DOHH2 (cell line): ENCODE results near the gene HEPH.

ENCODE experiments used
- H3F3A ChIP-seq: fragments of 200-600 bp; sonication (generic), shearing (Covaris generic); 2 replicates; pipeline ENCODE4 v1.6.0; 2016; ENCODE audit warnings: antibody characterized with exemption, mild to moderate bottlenecking; ENCODE audit not compliant: control insufficient read depth, insufficient read depth
- H3K27ac ChIP-seq: fragments of 200-600 bp; sonication (generic); 2 replicates; pipeline ENCODE4 v1.5.1; 2014; ENCODE audit warnings: low read depth, mild to moderate bottlenecking, low read length, moderate library complexity
- H3K27me3 ChIP-seq: fragments of 200-600 bp; sonication (generic); 2 replicates; pipeline ENCODE4 v1.6.1; 2014; ENCODE audit warnings: mild to moderate bottlenecking, low read length, mixed read lengths; ENCODE audit not compliant: control insufficient read depth
- H3K36me3 ChIP-seq: fragments of 200-600 bp; sonication (generic); 2 replicates; pipeline ENCODE4 v1.6.1; 2014; ENCODE audit warnings: mild to moderate bottlenecking, low read length, moderate library complexity, mixed read lengths; ENCODE audit not compliant: control insufficient read depth
- H3K4me1 ChIP-seq: fragments of 200-600 bp; sonication (generic); 2 replicates; pipeline ENCODE4 v1.6.1; 2014; ENCODE audit warnings: mild to moderate bottlenecking, low read length, mixed read lengths; ENCODE audit not compliant: control insufficient read depth
- H3K4me2 ChIP-seq: fragments of 200-600 bp; sonication (generic); 2 replicates; pipeline ENCODE4 v1.6.0; 2014; ENCODE audit warnings: mild to moderate bottlenecking, low read length, moderate library complexity
- H3K4me3 ChIP-seq: fragments of 200-600 bp; sonication (generic); 2 replicates; pipeline ENCODE4 v1.5.1; 2014; ENCODE audit warnings: mild to moderate bottlenecking, low read length, mixed read lengths
- H3K79me2 ChIP-seq: fragments of 200-600 bp; sonication (generic); 2 replicates; pipeline ENCODE4 v1.6.1; 2014; ENCODE audit warnings: mild to moderate bottlenecking, low read length, mixed read lengths; ENCODE audit not compliant: control insufficient read depth
- H3K9me2 ChIP-seq: fragments of 200-600 bp; sonication (generic); replicated peaks from 2 replicates; pipeline ENCODE4 v1.6.1; 2014; ENCODE audit warnings: mild to moderate bottlenecking, low read length, mixed read lengths; ENCODE audit not compliant: control insufficient read depth
- H3K9me3 ChIP-seq: fragments of 200-600 bp; sonication (generic); 2 replicates; pipeline ENCODE4 v1.6.1; 2014; ENCODE audit warnings: antibody characterized with exemption, low read length, mixed read lengths; ENCODE audit not compliant: control insufficient read depth, insufficient read depth
- H4K20me1 ChIP-seq: fragments of 200-600 bp; sonication (generic); 2 replicates; pipeline ENCODE4 v1.6.0; 2014; ENCODE audit warnings: low read depth, mild to moderate bottlenecking, antibody characterized with exemption, low read length, moderate library complexity; ENCODE audit not compliant: control insufficient read depth, insufficient read depth
- CTCF ChIP-seq: fragments of 200-600 bp; sonication (generic); IDR thresholded peaks from one replicate; pipeline ENCODE4 v1.5.1; 2014; ENCODE audit warnings: antibody characterized with exemption, mild to moderate bottlenecking, low read depth, low read length; ENCODE audit not compliant: poor library complexity, severe bottlenecking
- EZH2phosphoT487 ChIP-seq: fragments of 200-600 bp; sonication (generic); IDR thresholded peaks from 2 replicates; pipeline ENCODE4 v1.6.1; 2017; ENCODE audit warnings: borderline replicate concordance, mild to moderate bottlenecking, antibody characterized with exemption, low read length, moderate library complexity, mixed read lengths

Gene HEPH

GRCh38 chrX:66149519-66149918, 14.5 kb upstream of the HEPH start:
- Histone ChIP-seq H4K20me1 (no peaks in the 10 kb centered on the region), H3K27ac (no peak overlapping the region), H3K9me2 (no peaks in the 10 kb centered on the region), H3K36me3 (no peaks in the 10 kb centered on the region), H3K27me3 (no peaks in the 10 kb centered on the region), H3F3A (no peaks in the 10 kb centered on the region), H3K4me1 (no peaks in the 10 kb centered on the region), H3K79me2 (no peaks in the 10 kb centered on the region), H3K4me2 (no peak overlapping the region), H3K4me3 (no peak overlapping the region), H3K9me3 (no peaks in the 10 kb centered on the region)
- TF ChIP-seq EZH2phosphoT487: no peak
- no peak for TF ChIP-seq CTCF

GRCh38 chrX:66150163-66150562, 13.9 kb upstream of the HEPH start:
- Histone ChIP-seq H3K27me3 (no peaks in the 10 kb centered on the region), H3K79me2 (no peaks in the 10 kb centered on the region)
- no peak for TF ChIP-seq CTCF
- no peak for TF ChIP-seq EZH2phosphoT487

GRCh38 chrX:66162331-66162822, 1.7 kb upstream of the HEPH start:
- H3K79me2 ChIP-seq: no peaks in the 10 kb centered on the region
- no peak overlapping the region for H3K27ac ChIP-seq
- no peaks in the 10 kb centered on the region for H3K36me3 ChIP-seq
- no peaks in the 10 kb centered on the region for H3K9me2 ChIP-seq
- H3K9me3 ChIP-seq: no peaks in the 10 kb centered on the region
- no peaks in the 10 kb centered on the region for H4K20me1 ChIP-seq
- no peak overlapping the region for H3K4me2 ChIP-seq
- H3F3A ChIP-seq: no peaks in the 10 kb centered on the region
- no peak overlapping the region for H3K4me3 ChIP-seq
- TF ChIP-seq EZH2phosphoT487 (no peak), CTCF (no peak)
- H3K27me3 ChIP-seq: no peaks in the 10 kb centered on the region
- no peaks in the 10 kb centered on the region for H3K4me1 ChIP-seq

More at GRCh38 chrX:66150163-66150562, 13.9 kb upstream of the HEPH start:
- H3K27ac ChIP-seq: no peak overlapping the region
- no peaks in the 10 kb centered on the region for H4K20me1 ChIP-seq
- no peak overlapping the region for H3K4me2 ChIP-seq
- no peaks in the 10 kb centered on the region for H3K9me3 ChIP-seq
- no peak overlapping the region for H3K4me3 ChIP-seq
- no peaks in the 10 kb centered on the region for H3K9me2 ChIP-seq
- no peaks in the 10 kb centered on the region for H3K36me3 ChIP-seq
- no peaks in the 10 kb centered on the region for H3F3A ChIP-seq
- no peaks in the 10 kb centered on the region for H3K4me1 ChIP-seq

GRCh38 chrX:66163447-66163846, 600 bp upstream of the HEPH start:
- Histone ChIP-seq H3K9me2 (no peaks in the 10 kb centered on the region), H3F3A (no peaks in the 10 kb centered on the region), H3K79me2 (no peaks in the 10 kb centered on the region), H3K27me3 (no peaks in the 10 kb centered on the region), H3K9me3 (no peaks in the 10 kb centered on the region), H3K36me3 (no peaks in the 10 kb centered on the region), H4K20me1 (no peaks in the 10 kb centered on the region), H3K4me3 (no peak overlapping the region), H3K4me2 (no peak overlapping the region), H3K4me1 (no peaks in the 10 kb centered on the region), H3K27ac (no peak overlapping the region)
- TF ChIP-seq CTCF (no peak), EZH2phosphoT487 (no peak)
